ENCODE results near the gene SNED1. TPM values are rescaled to one million over a fixed set of nuclear protein-coding genes. Genes with fewer than 3 reads are reported as not detected.

Gene SNED1
- total RNA-seq, 1 donor from 2014 or later: 2.8 TPM

DNA sequence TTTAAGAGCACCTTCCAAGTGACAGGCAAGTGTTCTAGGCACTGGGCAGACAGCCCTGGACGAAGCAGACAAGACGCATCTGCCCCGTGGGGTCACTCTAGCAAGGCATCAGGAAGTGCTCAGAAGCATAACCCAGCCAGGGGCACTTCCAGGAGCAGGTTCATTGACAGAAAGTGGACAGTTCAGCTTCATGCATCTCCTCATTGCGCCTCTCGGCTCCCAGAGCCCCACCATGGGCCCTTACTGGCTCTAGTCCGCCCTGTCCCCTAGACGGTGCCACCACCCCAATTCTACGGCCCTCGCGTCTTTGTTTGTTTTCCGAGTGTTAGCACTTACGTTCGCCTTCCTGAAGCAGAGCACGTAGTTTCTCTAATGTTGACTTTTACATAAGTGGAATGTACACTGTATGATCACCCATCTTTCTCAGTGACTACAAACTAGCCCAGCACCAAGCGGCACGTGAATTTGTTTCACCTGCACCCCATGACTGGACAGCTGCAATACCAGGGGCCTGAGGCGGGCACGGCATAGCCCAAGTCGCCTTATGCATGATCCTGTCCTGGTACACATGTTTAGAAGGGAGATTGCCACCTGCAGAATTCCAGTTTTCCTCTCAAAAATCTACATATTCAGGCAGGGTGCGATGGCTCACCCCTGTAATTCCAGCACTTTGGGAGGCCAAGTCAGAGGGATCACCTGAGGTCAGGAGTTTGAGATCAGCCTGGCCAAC lies 33.2 kb downstream of the SNED1 start:
- Mint-ChIP-seq H3K4me1 (ENCODE audit: low read depth, unreplicated experiment) (no peaks in the 10 kb centered on the region), H3K4me3 (ENCODE audit: unreplicated experiment) (no peak overlapping the region), H3K36me3 (ENCODE audit: unreplicated experiment) (peaks cover 4% of the 10 kb centered on the region), H3K27ac (ENCODE audit: unreplicated experiment) (no peak overlapping the region), H3K9me3 (ENCODE audit: unreplicated experiment) (peaks cover 1% of the 10 kb centered on the region), H3K27me3 (ENCODE audit: unreplicated experiment) (peaks cover 7% of the 10 kb centered on the region)
- DNase-seq: no peak
- TF ChIP-seq, protein P1, sequence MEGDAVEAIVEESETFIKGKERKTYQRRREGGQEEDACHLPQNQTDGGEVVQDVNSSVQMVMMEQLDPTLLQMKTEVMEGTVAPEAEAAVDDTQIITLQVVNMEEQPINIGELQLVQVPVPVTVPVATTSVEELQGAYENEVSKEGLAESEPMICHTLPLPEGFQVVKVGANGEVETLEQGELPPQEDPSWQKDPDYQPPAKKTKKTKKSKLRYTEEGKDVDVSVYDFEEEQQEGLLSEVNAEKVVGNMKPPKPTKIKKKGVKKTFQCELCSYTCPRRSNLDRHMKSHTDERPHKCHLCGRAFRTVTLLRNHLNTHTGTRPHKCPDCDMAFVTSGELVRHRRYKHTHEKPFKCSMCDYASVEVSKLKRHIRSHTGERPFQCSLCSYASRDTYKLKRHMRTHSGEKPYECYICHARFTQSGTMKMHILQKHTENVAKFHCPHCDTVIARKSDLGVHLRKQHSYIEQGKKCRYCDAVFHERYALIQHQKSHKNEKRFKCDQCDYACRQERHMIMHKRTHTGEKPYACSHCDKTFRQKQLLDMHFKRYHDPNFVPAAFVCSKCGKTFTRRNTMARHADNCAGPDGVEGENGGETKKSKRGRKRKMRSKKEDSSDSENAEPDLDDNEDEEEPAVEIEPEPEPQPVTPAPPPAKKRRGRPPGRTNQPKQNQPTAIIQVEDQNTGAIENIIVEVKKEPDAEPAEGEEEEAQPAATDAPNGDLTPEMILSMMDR (IDR thresholded peaks at IDR 0.05; ENCODE audit: partially characterized antibody, unreplicated experiment): no peak

DNA sequence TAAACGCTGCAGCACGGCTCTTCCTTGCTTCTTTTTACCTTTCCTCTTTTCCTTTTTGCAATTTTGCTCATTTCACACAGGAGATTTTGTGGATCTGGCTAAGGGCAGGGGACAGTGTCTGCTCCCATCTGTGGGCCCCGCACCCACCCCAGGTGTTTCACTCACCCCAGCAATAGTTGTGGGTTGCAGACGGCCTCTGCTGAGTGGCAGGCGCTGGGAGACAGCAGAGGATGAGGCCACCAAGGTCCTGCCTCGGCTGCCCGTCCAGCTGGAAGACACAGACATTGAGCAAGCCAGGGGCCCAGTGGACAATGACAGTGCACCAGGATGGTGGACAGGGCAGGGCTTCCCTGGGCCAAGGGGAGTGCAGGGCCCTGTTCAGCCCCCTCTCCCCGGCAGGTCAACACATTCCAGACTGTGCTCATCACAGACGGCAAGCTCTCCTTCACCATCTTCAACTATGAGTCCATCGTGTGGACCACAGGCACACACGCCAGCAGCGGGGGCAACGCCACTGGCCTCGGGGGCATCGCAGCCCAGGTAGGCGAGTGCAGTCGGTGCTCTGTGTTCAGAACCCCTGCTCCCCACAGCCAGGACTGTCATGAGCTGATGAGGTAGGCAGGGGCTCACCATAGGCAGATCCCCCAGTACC lies 35.0 kb downstream of the SNED1 start:
- H3K4me1 Mint-ChIP-seq (ENCODE audit: low read depth, unreplicated experiment): no peaks in the 10 kb centered on the region
- no peaks in the 10 kb centered on the region for H3K36me3 Mint-ChIP-seq (ENCODE audit: unreplicated experiment)
- TF ChIP-seq, protein P1 (IDR thresholded peaks at IDR 0.05; ENCODE audit: partially characterized antibody, unreplicated experiment): no peak
- H3K9me3 Mint-ChIP-seq (ENCODE audit: unreplicated experiment): peaks cover 5% of the 10 kb centered on the region
- no peak overlapping the region for H3K27ac Mint-ChIP-seq (ENCODE audit: unreplicated experiment)
- peaks cover 5% of the 10 kb centered on the region for H3K27me3 Mint-ChIP-seq (ENCODE audit: unreplicated experiment)
- peak overlapping the region; percentile 25 for H3K4me3 Mint-ChIP-seq (ENCODE audit: unreplicated experiment)
- no peak for DNase-seq

DNA sequence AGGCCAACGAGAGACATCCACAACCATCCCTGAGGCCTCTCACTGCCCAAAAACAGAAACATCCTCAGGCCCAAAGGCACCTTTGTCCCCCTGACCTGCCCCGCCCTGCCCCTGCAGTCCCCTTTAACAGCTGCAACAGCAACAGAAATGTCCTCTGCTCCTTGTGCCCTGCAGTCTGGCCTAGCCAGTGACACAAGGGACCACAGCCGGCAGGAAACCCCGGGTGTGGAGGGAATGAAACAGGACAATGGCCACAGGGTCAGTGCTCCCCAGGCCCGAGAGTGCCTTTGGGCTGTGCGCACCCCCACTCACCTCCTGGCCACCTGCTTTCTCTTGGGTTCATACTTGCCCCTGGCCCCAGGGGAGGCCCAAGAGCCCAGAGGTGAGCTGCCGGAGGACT lies 35.6 kb downstream of the SNED1 start:
- no peak overlapping the region for H3K27ac Mint-ChIP-seq (ENCODE audit: unreplicated experiment)
- H3K4me3 Mint-ChIP-seq (ENCODE audit: unreplicated experiment): no peak overlapping the region
- no peaks in the 10 kb centered on the region for H3K4me1 Mint-ChIP-seq (ENCODE audit: low read depth, unreplicated experiment)
- H3K36me3 Mint-ChIP-seq (ENCODE audit: unreplicated experiment): no peaks in the 10 kb centered on the region
- TF ChIP-seq, protein P1 (IDR thresholded peaks at IDR 0.05; ENCODE audit: partially characterized antibody, unreplicated experiment): no peak
- DNase-seq: no peak
- peaks cover 5% of the 10 kb centered on the region for H3K9me3 Mint-ChIP-seq (ENCODE audit: unreplicated experiment)
- H3K27me3 Mint-ChIP-seq (ENCODE audit: unreplicated experiment): peaks cover 5% of the 10 kb centered on the region

DNA sequence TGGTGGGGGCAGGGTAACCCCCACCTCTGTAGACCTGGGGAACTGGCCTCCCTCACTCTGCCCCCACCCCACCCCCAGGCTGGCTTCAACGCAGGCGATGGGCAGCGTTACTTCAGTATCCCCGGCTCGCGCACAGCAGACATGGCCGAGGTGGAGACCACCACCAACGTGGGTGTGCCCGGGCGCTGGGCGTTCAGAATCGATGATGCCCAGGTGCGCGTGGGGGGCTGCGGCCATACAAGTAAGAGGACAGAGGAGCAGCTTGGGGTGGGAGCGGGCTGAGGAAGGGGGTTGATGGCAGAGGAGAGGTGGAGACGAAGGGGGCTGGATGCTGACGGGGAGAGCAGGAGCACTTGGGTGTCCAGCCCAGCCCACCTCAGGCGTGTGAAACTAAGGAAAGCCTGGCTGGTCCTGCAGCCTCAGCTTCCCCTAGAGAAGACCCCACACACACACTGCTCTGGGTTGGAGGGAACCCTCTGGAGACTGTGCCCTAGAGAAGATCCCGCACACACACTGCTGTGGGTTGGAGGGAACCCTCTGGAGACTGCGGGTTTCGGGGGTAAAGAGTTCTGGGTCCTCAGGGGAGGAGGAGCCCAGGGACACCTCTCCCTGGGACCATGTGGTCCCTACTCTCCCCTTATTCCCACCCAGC lies 36.2 kb downstream of the SNED1 start:
- H3K4me3 Mint-ChIP-seq (ENCODE audit: unreplicated experiment): no peak overlapping the region
- peaks cover 5% of the 10 kb centered on the region for H3K27me3 Mint-ChIP-seq (ENCODE audit: unreplicated experiment)
- TF ChIP-seq, protein P1 (IDR thresholded peaks at IDR 0.05; ENCODE audit: partially characterized antibody, unreplicated experiment): no peak
- peaks cover 5% of the 10 kb centered on the region for H3K9me3 Mint-ChIP-seq (ENCODE audit: unreplicated experiment)
- H3K4me1 Mint-ChIP-seq (ENCODE audit: low read depth, unreplicated experiment): no peaks in the 10 kb centered on the region
- H3K27ac Mint-ChIP-seq (ENCODE audit: unreplicated experiment): no peak overlapping the region
- DNase-seq: no peak
- H3K36me3 Mint-ChIP-seq (ENCODE audit: unreplicated experiment): no peaks in the 10 kb centered on the region

Measured in glutamatergic neuron (in vitro differentiated cells).